ENCODE measurements around the gene FOXP1.

The FOXP1 gene

DNA sequence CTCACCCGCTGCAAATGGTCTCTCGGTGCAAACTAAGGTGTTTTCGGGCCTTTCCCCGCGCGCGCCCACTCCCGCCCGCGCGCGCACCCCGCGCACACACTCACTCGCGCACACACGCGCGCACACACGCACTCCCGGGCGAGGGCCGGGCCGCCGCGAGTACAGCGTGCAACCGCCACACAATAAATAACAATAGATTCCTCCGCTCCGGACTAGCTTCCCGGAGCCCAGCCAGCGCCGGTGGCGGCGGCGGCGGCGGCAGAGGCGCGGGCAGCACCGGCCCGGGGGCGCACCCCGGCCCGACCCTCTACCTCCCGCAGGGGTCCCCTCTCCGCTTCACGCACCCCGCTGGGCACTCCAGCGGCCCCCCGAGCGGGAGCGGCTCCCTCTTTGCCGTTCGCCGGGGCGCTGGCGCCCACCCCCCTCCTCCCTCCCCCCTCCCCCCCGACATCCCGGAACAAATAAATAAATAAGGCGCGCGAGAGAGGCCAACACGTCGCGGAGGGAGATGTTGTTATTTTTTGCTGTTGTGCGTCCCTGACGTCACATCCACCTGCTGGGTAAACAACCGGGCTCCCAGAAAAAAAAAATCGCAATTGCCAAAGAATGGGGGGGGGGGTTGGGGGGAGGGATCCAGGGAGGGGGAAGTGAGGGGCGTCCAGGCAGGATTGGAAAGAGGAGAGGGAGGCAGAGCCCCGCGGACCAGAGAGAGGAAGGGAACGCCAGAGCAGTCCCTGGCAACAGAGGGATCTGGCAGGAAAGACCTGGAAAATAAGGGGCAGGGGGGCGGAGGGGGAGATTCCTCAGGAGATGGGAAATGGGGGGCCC, at the start of gene FOXP1:
Gene FOXP1 (minus strand): TSS at position 163 of the 828 bp plus-strand sequence. CDS start 385,347 bp downstream, outside the sequence.
- H3K4me3 ChIP-seq (ENCODE audit: low read depth, low read length) = peak within 1 kb of the TSS; percentile 88
- TF ChIP-seq, protein P1, sequence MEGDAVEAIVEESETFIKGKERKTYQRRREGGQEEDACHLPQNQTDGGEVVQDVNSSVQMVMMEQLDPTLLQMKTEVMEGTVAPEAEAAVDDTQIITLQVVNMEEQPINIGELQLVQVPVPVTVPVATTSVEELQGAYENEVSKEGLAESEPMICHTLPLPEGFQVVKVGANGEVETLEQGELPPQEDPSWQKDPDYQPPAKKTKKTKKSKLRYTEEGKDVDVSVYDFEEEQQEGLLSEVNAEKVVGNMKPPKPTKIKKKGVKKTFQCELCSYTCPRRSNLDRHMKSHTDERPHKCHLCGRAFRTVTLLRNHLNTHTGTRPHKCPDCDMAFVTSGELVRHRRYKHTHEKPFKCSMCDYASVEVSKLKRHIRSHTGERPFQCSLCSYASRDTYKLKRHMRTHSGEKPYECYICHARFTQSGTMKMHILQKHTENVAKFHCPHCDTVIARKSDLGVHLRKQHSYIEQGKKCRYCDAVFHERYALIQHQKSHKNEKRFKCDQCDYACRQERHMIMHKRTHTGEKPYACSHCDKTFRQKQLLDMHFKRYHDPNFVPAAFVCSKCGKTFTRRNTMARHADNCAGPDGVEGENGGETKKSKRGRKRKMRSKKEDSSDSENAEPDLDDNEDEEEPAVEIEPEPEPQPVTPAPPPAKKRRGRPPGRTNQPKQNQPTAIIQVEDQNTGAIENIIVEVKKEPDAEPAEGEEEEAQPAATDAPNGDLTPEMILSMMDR (IDR thresholded peaks at IDR 0.05; ENCODE audit: low read depth, low read length) = no peak

GRCh38 chr3:71629711-71630110, 46.2 kb upstream of the FOXP1 start:
- TF ChIP-seq, protein P1 (IDR thresholded peaks at IDR 0.05; ENCODE audit: low read depth, low read length) = no peak
- H3K4me3 ChIP-seq (ENCODE audit: low read depth, low read length) = no peak overlapping the region

DNA sequence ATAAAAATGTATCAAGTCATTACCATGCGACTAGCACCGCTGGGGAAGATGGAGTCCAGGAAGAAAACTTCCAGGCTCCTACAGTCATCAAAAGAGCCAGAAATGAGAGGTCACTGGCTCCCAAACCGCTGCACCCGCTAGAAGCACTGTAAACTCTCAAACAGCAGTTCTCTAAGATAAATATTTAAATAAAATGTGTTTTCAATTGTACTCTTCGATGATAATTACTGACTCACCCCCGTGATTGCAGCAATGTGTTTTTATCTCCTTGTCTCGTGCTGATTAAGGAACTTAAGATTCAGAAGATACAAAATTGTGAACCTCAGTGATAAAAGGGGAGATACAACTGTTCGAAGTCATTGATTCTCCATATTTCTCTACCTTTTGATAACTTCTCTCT, 45.8 kb upstream of the FOXP1 start:
- H3K4me3 ChIP-seq (ENCODE audit: low read depth, low read length) = no peak overlapping the region
- TF ChIP-seq, protein P1 (IDR thresholded peaks at IDR 0.05; ENCODE audit: low read depth, low read length) = no peak

DNA sequence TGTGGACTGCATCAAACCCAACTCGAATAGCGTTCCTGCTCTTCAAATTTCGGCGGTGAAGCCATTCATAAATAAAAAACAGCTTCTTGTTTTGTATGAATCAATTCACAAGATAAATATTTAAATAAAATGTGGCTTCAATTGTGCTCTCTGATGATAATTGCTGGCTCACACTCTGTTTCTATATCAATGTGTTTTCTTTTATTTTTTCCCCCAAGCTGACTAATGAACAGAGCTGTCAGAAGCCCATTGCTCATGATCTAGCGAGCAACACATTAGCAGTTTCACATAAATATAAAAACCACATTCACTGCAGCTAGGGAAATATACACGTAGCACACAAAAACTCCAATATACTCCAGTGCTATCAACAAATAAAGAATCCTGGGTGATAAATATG, 45.0 kb upstream of the FOXP1 start:
- TF ChIP-seq, protein P1 (IDR thresholded peaks at IDR 0.05; ENCODE audit: low read depth, low read length) = no peak
- H3K4me3 ChIP-seq (ENCODE audit: low read depth, low read length) = no peak overlapping the region

GRCh38 chr3:71625676-71626075, 42.1 kb upstream of the FOXP1 start:
- TF ChIP-seq, protein P1 (IDR thresholded peaks at IDR 0.05; ENCODE audit: low read depth, low read length) = no peak
- no peak overlapping the region for H3K4me3 ChIP-seq (ENCODE audit: low read depth, low read length)

- TF ChIP-seq, protein P1 (IDR thresholded peaks at IDR 0.05; ENCODE audit: low read depth, low read length) = no peak
- H3K4me3 ChIP-seq (ENCODE audit: low read depth, low read length) = no peak overlapping the region
Measured at GRCh38 chr3:71621825-71622537, 38.5 kb upstream of the FOXP1 start.

DNA sequence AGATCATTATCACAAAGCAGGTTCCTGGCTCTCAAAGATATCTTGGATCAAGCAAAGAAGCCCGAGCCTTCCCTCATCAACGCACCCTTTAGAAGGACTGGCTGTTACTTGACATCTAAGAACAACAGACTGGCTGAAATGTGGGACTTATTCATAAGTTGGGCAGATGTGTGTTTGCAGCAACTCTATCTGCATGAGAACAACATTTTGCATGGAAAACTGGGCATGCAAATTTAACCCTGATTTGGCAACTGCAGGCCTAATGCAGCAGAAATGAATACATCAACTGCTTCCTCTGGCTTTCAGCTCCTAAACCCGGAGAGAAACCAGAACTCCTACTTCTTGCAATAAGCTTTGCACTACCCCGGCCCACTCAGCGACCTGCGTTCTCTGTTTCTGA, 35.0 kb upstream of the FOXP1 start:
- H3K4me3 ChIP-seq (ENCODE audit: low read depth, low read length) = no peak overlapping the region
- TF ChIP-seq, protein P1 (IDR thresholded peaks at IDR 0.05; ENCODE audit: low read depth, low read length) = no peak

Data from WI38 (cell line).